Omental fat pad (tissue), 4 donors: ENCODE results near the gene NCS1. TPM values are rescaled to one million over a fixed set of nuclear protein-coding genes. Genes with fewer than 3 reads are reported as not detected.

Experiments used
- ATAC-seq: fragments of 150-250 bp; one replicate; pipeline ENCODE4 v1.9.1; 2016; ENCODE audit warnings: mild to moderate bottlenecking, moderate library complexity; ENCODE audit not compliant: low FRiP score
- DNase-seq: peaks from one replicate; pipeline ENCODE4 v3.0.0-alpha.2; 2019; ENCODE audit warnings: low spot score
- total RNA-seq, 4 donors: library from RNA; depleted of rRNA; stranded (reverse); fragments of >200 nt; gene quantifications; one replicate each; pipeline ENCODE4 v1.1.0, GENCODE V29; 2016
- TF ChIP-seq, protein P1 (sequence below), 3 donors: fragments of 450-650 bp; IDR thresholded peaks; one replicate each; pipeline ENCODE4 v1.5.1; 2016 to 2017; ENCODE audit warnings: antibody characterized with exemption in 3 of 3, mild to moderate bottlenecking in 3 of 3, moderate library complexity in 2 of 3

Gene NCS1
- total RNA-seq, 4 donors from 2014 or later = 2.5 to 14.7 (median 4.0) TPM

DNA sequence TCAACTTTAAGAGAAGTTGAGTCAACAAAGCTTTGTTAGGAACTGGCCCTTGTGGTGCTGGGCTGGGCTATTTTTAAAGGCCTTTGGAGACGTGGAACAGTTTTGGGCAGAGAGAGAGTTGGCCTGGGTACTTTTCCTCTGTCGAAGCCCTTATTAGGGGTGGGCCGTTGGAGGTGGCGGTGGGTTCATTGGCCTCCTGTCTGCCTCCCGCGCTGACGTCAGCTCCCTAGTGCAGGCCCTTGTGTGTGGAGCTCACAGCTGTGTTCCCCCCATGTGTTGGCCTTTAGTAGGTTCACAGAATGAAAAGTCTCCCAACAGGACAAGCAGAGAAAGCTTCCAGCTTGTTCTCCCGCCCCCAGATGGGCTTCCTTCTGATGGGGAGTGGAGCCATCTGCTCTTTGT is 2.7 kb downstream of the NCS1 start:
- TF ChIP-seq, protein P1, sequence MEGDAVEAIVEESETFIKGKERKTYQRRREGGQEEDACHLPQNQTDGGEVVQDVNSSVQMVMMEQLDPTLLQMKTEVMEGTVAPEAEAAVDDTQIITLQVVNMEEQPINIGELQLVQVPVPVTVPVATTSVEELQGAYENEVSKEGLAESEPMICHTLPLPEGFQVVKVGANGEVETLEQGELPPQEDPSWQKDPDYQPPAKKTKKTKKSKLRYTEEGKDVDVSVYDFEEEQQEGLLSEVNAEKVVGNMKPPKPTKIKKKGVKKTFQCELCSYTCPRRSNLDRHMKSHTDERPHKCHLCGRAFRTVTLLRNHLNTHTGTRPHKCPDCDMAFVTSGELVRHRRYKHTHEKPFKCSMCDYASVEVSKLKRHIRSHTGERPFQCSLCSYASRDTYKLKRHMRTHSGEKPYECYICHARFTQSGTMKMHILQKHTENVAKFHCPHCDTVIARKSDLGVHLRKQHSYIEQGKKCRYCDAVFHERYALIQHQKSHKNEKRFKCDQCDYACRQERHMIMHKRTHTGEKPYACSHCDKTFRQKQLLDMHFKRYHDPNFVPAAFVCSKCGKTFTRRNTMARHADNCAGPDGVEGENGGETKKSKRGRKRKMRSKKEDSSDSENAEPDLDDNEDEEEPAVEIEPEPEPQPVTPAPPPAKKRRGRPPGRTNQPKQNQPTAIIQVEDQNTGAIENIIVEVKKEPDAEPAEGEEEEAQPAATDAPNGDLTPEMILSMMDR (IDR thresholded peaks at IDR 0.05) = no peak
- DNase-seq (no peak), ATAC-seq (no peak)

DNA sequence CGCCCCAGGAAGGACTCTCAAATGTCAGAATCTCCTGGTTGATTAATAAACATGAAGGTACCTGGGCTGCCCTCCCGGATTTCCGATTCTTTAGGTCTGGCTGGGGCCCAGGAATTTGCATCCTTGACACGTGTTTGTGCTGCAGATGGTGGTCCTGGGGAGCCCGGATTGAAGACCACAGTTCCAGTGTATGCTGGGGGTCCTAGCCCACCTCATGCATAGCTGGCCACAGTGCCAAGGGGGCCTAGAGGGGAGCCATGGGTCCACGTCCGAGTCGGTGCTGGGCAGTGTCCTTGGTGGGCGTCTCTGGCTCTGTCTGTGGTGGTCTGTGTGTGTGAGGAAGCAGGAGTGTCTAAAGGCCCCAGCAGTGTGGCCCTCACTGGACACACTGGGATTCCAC is 3.2 kb downstream of the NCS1 start:
- no peak for ATAC-seq
- DNase-seq = no peak
- TF ChIP-seq, protein P1 (IDR thresholded peaks at IDR 0.05) = no peak

- TF ChIP-seq, protein P1 (IDR thresholded peaks at IDR 0.05) = no peak
- DNase-seq (no peak), ATAC-seq (no peak)
These were observed 4.6 kb downstream of the NCS1 start for GRCh38 chr9:130176760-130177159.

- TF ChIP-seq, protein P1 (IDR thresholded peaks at IDR 0.05) = no peak
- ATAC-seq = no peak
- no peak for DNase-seq
These were observed 5.9 kb downstream of the NCS1 start for GRCh38 chr9:130177898-130178805.

GRCh38 chr9:130179331-130179907 is 7.2 kb downstream of the NCS1 start:
- no peak for DNase-seq
- ATAC-seq = no peak
- TF ChIP-seq, protein P1 (IDR thresholded peaks at IDR 0.05) = no peak

GRCh38 chr9:130180516-130180915 is 8.3 kb downstream of the NCS1 start:
- DNase-seq (no peak), ATAC-seq (no peak)
- TF ChIP-seq, protein P1 (IDR thresholded peaks at IDR 0.05) = no peak
